ENCODE data around the gene NPTX2. TPM values are rescaled to one million over a fixed set of nuclear protein-coding genes. Genes with fewer than 3 reads are reported as not detected.

Gene NPTX2, protein sequence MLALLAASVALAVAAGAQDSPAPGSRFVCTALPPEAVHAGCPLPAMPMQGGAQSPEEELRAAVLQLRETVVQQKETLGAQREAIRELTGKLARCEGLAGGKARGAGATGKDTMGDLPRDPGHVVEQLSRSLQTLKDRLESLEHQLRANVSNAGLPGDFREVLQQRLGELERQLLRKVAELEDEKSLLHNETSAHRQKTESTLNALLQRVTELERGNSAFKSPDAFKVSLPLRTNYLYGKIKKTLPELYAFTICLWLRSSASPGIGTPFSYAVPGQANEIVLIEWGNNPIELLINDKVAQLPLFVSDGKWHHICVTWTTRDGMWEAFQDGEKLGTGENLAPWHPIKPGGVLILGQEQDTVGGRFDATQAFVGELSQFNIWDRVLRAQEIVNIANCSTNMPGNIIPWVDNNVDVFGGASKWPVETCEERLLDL
- total RNA-seq: 0.96 and 1.3 TPM in 2 replicates

GRCh38 chr7:98617051-98617959 is at the start of gene NPTX2:
TSS of gene NPTX2 (plus strand) at chr7:98617285. CDS start at chr7:98617462, 177 bp downstream.

Other genes starting within 250 kb of the NPTX2 start
- 5.4 and 8.5 TPM in 2 replicates for gene BAIAP2L1, start 216.2 kb upstream of the NPTX2 start, total RNA-seq